Progenitor cell of endocrine pancreas (in vitro differentiated cells): ENCODE data around the gene PCDHGA8. TPM values are rescaled to one million over a fixed set of nuclear protein-coding genes. Genes with fewer than 3 reads are reported as not detected.
A peak's percentile ranks its signal among the peaks of the same experiment; 100 is the strongest.
"Not testable (repeated sequence)": the region's sequence is repeated elsewhere in the genome, so short reads cannot be mapped to it uniquely, and the experiment has no call there.

Experiments
- DNase-seq: peaks from one replicate; pipeline ENCODE4 v3.0.0; 2021; ENCODE audit warnings: low spot score; ENCODE audit not compliant: unreplicated experiment
- H3K27ac Mint-ChIP-seq: 2 replicates; pipeline ENCODE4 v1.8.0; 2021; ENCODE audit warnings: mild to moderate bottlenecking, moderate library complexity, mixed read lengths
- H3K27me3 Mint-ChIP-seq: 2 replicates; pipeline ENCODE4 v1.8.0; 2021; ENCODE audit warnings: mixed read lengths
- H3K36me3 Mint-ChIP-seq: 2 replicates; pipeline ENCODE4 v1.8.0; 2022; ENCODE audit warnings: mixed read lengths; ENCODE audit not compliant: insufficient read depth
- H3K4me1 Mint-ChIP-seq: 2 replicates; pipeline ENCODE4 v1.8.0; 2021; ENCODE audit warnings: low read depth, mixed read lengths
- H3K4me3 Mint-ChIP-seq: 2 replicates; pipeline ENCODE4 v1.8.0; 2021; ENCODE audit warnings: low read depth, mild to moderate bottlenecking, moderate library complexity, mixed read lengths
- H3K9me3 Mint-ChIP-seq: 2 replicates; pipeline ENCODE4 v1.8.0; 2021; ENCODE audit warnings: low read depth, mixed read lengths
- total RNA-seq: library from RNA; stranded (reverse); gene quantifications from 2 replicates; pipeline ENCODE4 v1.2.1, GENCODE V29; 2021
- TF ChIP-seq, protein P1 (sequence below): fragments of 200-600 bp; sonication (generic); IDR thresholded peaks from one replicate; pipeline ENCODE4 v1.5.0; 2021; ENCODE audit warnings: antibody characterized with exemption, mild to moderate bottlenecking; ENCODE audit not compliant: unreplicated experiment

The PCDHGA8 gene
- total RNA-seq, 1 donor from 2014 or later, result 1.5 TPM

DNA sequence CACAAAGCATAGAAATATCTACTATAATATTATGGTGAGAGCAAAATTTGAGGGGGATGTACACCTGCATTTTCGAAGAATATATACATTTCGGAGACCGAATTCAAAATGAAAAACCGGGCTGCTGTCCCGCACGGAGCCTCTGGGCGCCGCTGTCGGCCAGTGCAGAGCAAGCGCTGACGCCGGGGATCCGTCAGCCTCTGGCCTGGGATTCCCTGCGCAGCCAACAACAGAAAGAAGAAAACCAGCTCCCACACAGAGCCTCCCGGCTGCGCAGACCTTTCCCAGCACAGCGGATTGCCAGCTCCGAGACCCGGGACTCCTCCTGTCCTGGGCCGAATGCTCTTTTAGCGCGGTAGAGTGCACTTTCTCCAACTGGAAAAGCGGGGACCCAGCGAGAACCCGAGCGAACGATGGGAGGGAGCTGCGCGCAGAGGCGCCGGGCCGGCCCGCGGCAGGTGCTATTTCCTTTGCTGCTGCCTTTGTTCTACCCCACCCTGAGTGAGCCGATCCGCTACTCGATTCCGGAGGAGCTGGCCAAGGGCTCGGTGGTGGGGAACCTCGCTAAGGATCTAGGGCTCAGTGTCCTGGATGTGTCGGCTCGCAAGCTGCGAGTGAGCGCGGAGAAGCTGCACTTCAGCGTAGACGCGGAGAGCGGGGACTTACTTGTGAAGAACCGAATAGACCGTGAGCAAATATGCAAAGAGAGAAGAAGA, 15.5 kb downstream of the PCDHGA8 start, which contains the start of gene PCDHGB6:
Gene PCDHGB6 (plus strand): TSS at position 232 of the 716 bp plus-strand sequence. CDS start 182 bp downstream, at position 414.
- TF ChIP-seq, protein P1, sequence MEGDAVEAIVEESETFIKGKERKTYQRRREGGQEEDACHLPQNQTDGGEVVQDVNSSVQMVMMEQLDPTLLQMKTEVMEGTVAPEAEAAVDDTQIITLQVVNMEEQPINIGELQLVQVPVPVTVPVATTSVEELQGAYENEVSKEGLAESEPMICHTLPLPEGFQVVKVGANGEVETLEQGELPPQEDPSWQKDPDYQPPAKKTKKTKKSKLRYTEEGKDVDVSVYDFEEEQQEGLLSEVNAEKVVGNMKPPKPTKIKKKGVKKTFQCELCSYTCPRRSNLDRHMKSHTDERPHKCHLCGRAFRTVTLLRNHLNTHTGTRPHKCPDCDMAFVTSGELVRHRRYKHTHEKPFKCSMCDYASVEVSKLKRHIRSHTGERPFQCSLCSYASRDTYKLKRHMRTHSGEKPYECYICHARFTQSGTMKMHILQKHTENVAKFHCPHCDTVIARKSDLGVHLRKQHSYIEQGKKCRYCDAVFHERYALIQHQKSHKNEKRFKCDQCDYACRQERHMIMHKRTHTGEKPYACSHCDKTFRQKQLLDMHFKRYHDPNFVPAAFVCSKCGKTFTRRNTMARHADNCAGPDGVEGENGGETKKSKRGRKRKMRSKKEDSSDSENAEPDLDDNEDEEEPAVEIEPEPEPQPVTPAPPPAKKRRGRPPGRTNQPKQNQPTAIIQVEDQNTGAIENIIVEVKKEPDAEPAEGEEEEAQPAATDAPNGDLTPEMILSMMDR, result peak; percentile 74
- H3K4me3 Mint-ChIP-seq, result peak within 1 kb of the TSS; percentile 86
- H3K4me1 Mint-ChIP-seq, H3K27me3 Mint-ChIP-seq: not testable (repeated sequence)
- DNase-seq, result peak; percentile 51
- peaks cover 43% of the 10 kb centered on the region for H3K9me3 Mint-ChIP-seq
- peaks cover 47% of the 10 kb centered on the region for H3K36me3 Mint-ChIP-seq
- H3K27ac Mint-ChIP-seq, result peak within 1 kb of the TSS; percentile 98

DNA sequence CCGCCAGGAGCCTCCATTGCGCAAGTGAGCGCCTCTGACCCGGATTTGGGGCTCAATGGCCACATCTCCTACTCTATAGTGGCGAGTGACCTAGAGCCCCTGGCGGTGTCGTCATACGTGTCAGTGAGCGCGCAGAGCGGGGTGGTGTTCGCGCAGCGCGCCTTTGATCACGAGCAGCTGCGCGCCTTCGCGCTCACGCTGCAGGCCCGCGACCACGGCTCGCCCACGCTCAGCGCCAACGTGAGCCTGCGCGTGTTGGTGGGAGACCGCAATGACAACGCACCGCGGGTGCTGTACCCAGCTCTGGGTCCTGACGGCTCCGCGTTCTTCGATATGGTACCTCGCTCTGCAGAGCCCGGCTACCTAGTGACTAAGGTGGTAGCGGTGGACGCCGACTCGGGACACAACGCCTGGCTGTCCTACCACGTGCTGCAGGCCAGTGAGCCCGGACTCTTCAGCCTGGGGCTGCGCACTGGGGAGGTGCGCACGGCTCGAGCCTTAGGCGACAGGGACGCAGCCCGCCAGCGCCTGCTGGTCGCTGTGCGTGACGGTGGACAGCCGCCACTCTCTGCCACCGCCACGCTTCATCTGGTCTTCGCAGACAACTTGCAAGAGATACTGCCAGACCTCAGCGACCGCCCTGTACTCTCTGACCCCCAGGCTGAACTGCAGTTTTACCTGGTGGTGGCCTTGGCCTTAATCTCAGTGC, 17.3 kb downstream of the PCDHGA8 start:
- Mint-ChIP-seq H3K4me3 (no peak overlapping the region), H3K9me3 (peaks cover 44% of the 10 kb centered on the region), H3K27me3 (no peaks in the 10 kb centered on the region), H3K27ac (peak overlapping the region; percentile 93), H3K4me1 (peaks cover 2% of the 10 kb centered on the region), H3K36me3 (peaks cover 57% of the 10 kb centered on the region)
- no peak for DNase-seq
- TF ChIP-seq, protein P1, result no peak

DNA sequence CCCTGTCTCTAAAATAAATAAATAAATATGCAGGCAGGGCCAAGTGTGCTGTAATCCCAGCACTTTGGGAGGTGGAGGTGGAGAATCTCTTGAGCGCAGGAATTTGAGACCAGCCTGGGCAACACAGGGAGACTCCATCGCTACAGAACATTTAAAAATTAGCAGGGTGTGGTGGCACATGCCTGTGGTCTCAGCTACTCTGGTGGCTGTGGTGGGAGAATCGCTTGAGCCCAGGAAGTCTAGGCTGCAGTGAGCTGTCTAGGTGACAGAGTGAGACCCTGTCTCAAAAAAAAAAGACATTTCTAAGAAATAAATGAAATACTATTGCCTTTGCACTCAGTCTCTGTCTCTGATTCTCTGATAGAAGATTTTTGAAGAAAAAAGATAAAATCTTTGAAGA, 19.1 kb downstream of the PCDHGA8 start:
- no peaks in the 10 kb centered on the region for H3K27me3 Mint-ChIP-seq
- TF ChIP-seq, protein P1, result no peak
- peaks cover 48% of the 10 kb centered on the region for H3K9me3 Mint-ChIP-seq
- H3K27ac Mint-ChIP-seq, result no peak overlapping the region
- peaks cover 2% of the 10 kb centered on the region for H3K4me1 Mint-ChIP-seq
- DNase-seq, result no peak
- no peak overlapping the region for H3K4me3 Mint-ChIP-seq
- H3K36me3 Mint-ChIP-seq, result peaks cover 62% of the 10 kb centered on the region

DNA sequence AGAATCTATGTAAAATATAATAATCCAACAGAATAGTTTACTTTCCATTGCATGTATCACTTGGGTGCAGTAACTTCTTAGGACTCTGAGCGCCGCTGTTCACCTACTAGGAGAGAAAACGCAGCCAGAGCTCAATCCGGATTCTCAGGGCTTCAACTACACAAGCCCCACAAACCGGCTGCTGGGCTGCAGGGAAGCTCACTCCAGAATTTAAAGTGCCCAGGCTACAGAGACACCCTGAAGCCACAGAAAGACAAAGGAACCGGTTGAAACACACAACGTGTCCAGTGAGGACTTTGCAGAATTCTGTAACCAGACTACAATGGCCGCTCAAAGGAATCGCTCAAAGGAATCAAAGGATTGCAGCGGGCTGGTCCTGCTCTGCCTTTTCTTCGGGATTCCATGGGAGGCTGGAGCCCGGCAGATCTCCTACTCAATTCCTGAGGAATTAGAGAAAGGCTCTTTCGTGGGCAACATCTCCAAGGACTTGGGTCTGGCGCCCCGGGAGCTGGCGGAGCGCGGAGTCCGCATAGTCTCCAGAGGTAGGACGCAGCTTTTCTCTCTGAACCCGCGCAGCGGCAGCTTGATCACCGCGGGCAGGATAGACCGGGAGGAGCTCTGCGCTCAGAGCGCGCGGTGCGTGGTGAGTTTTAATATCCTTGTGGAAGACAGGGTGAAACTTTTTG, 20.6 kb downstream of the PCDHGA8 start, which contains the start of gene PCDHGA10:
Gene PCDHGA10 (plus strand): TSS at position 134 of the 686 bp plus-strand sequence. CDS start 189 bp downstream, at position 323.
- Mint-ChIP-seq H3K27me3 (no peaks in the 10 kb centered on the region), H3K9me3 (peaks cover 45% of the 10 kb centered on the region), H3K27ac (peak within 1 kb of the TSS; percentile 96), H3K4me1 (peaks cover 2% of the 10 kb centered on the region), H3K36me3 (peaks cover 63% of the 10 kb centered on the region), H3K4me3 (peak within 1 kb of the TSS; percentile 80)
- DNase-seq, result no peak
- TF ChIP-seq, protein P1, result peak; percentile 68

DNA sequence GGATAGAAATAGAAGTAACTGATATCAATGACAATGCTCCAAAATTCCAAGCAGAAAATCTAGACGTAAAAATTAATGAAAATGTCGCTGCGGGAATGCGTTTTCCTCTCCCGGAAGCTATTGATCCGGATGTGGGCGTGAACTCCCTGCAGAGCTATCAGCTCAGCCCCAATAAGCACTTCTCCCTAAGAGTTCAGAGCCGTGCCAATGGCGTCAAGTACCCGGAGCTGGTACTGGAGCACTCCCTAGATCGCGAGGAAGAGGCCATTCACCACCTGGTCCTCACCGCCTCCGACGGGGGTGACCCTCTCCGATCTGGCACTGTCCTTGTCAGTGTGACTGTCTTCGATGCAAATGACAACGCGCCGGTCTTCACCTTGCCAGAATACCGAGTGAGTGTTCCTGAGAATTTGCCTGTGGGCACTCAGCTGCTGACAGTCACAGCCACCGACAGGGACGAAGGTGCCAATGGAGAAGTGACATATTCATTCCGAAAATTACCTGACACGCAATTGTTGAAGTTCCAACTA, 21.2 kb downstream of the PCDHGA8 start:
- H3K4me1 Mint-ChIP-seq, result no peaks in the 10 kb centered on the region
- H3K36me3 Mint-ChIP-seq, result peaks cover 66% of the 10 kb centered on the region

DNA sequence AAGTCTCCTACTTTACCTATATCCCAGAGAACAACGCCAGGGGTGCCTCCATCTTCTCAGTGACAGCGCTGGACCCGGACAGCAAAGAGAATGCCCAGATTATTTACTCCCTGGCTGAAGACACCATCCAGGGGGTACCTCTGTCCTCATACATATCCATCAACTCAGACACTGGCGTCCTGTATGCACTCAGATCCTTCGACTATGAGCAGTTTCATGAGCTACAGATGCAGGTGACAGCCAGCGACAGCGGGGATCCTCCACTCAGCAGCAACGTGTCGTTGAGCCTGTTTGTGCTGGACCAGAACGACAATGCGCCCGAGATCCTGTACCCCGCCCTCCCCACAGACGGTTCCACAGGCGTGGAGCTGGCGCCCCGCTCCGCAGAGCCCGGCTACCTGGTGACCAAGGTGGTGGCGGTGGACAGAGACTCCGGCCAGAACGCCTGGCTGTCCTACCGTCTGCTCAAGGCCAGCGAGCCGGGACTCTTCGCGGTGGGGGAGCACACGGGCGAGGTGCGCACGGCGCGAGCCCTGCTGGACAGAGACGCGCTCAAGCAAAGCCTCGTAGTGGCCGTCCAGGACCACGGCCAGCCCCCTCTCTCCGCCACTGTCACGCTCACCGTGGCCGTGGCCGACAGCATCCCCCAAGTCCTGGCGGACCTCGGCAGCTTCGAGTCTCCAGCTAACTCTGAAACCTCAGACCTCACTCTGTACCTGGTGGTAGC, 22.3 kb downstream of the PCDHGA8 start:
- H3K4me3 Mint-ChIP-seq, H3K27me3 Mint-ChIP-seq, H3K4me1 Mint-ChIP-seq, DNase-seq: not testable (repeated sequence)
- Mint-ChIP-seq H3K36me3 (peaks cover 63% of the 10 kb centered on the region), H3K27ac (peak overlapping the region; percentile 39), H3K9me3 (peaks cover 45% of the 10 kb centered on the region)

More for the DNA sequence above, 21.2 kb downstream of the PCDHGA8 start:
- H3K27me3 Mint-ChIP-seq, result no peaks in the 10 kb centered on the region
- peaks cover 48% of the 10 kb centered on the region for H3K9me3 Mint-ChIP-seq
- TF ChIP-seq, protein P1, result no peak
- H3K27ac Mint-ChIP-seq, result peak overlapping the region; percentile 96
- DNase-seq, result no peak
- peak overlapping the region; percentile 80 for H3K4me3 Mint-ChIP-seq

DNA sequence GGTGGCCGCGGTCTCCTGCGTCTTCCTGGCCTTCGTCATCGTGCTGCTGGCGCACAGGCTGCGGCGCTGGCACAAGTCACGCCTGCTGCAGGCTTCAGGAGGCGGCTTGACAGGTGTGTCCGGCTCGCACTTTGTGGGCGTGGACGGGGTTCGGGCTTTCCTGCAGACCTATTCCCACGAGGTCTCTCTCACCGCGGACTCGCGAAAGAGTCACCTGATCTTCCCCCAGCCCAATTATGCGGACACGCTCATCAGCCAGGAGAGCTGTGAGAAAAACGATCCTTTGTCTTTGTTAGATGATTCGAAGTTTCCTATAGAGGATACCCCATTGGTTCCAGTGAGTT, 22.8 kb downstream of the PCDHGA8 start:
- H3K9me3 Mint-ChIP-seq, result peaks cover 46% of the 10 kb centered on the region
- not testable (repeated sequence) for H3K4me1 Mint-ChIP-seq

More for the DNA sequence above, 22.8 kb downstream of the PCDHGA8 start:
- H3K27me3 Mint-ChIP-seq, H3K4me3 Mint-ChIP-seq, DNase-seq, H3K27ac Mint-ChIP-seq: not testable (repeated sequence)
- peaks cover 65% of the 10 kb centered on the region for H3K36me3 Mint-ChIP-seq
